Fibroblast of lung (primary cell): Measurements from ENCODE around the gene SMARCAL1.

Experiments used
- CTCF ChIP-seq, 2 donors: IDR thresholded peaks in 1 of 2; conservative IDR thresholded peaks in 1 of 2; 1 replicate in 1 of 2; 2 replicates in 1 of 2; pipeline ENCODE4 v1.5.1; 2011 to 2012; ENCODE audit warnings: low read length in 2 of 2, control low read depth in 1 of 2, inconsistent platforms in 1 of 2, low read depth in 1 of 2, mild to moderate bottlenecking in 1 of 2
- EZH2 ChIP-seq: IDR thresholded peaks from 2 replicates; pipeline ENCODE4 v1.5.1; 2012; ENCODE audit warnings: low read length, control low read depth, mild to moderate bottlenecking; ENCODE audit errors: missing control alignments

GRCh38 chr2:216464104-216464720, 51.9 kb downstream of the SMARCAL1 start:
- no peak for TF ChIP-seq CTCF (conservative IDR thresholded peaks at IDR 0.05 in 1 of 2, IDR thresholded peaks at IDR 0.05 in 1 of 2; ENCODE audit: low read depth in 1 of 2, low read length in 2 of 2)
- no peak for TF ChIP-seq EZH2
